HTR-8/SVneo (cell line): Measurements from ENCODE around the gene RAD9A.
A peak's percentile ranks its signal among the peaks of the same experiment; 100 is the strongest.

Source experiments
- DNase-seq: peaks from one replicate; pipeline ENCODE4 v3.0.0; 2011; ENCODE audit warnings: low spot score, mixed read lengths; ENCODE audit not compliant: insufficient read length
- FAIRE-seq: peaks from 2 replicates; lab custom pipeline; 2011; peaks lifted over from hg19 to GRCh38; lab: Jason Lieb, UNC

Gene RAD9A

GRCh38 chr11:67391304-67392182, at the start of gene RAD9A:
Gene RAD9A, plus strand, starts transcription at chr11:67391986. Its CDS starts 59 bp downstream, at chr11:67392045.
- DNase-seq (peak; percentile 100), FAIRE-seq (peak; percentile 95)

GRCh38 chr11:67344264-67344663, 47.5 kb upstream of the RAD9A start:
- DNase-seq, result no peak
- FAIRE-seq, result no peak

- no peak for FAIRE-seq
- DNase-seq, result no peak
These were observed 46.4 kb upstream of the RAD9A start for GRCh38 chr11:67345247-67345919.

GRCh38 chr11:67345920-67346819, 45.6 kb upstream of the RAD9A start:
- FAIRE-seq (peak; percentile 42), DNase-seq (no peak)

- DNase-seq, result no peak
- no peak for FAIRE-seq
These were observed 43.6 kb upstream of the RAD9A start for GRCh38 chr11:67347964-67348749.

- FAIRE-seq (no peak), DNase-seq (no peak)
These were observed 42.8 kb upstream of the RAD9A start for GRCh38 chr11:67349036-67349435.

- no peak for FAIRE-seq
- DNase-seq, result no peak
These were observed 42.3 kb upstream of the RAD9A start for GRCh38 chr11:67349457-67349856.

- FAIRE-seq (no peak), DNase-seq (no peak)
These were observed 41.8 kb upstream of the RAD9A start for GRCh38 chr11:67349928-67350465.

GRCh38 chr11:67351275-67352005, 40.3 kb upstream of the RAD9A start:
- DNase-seq (peak; percentile 95), FAIRE-seq (peak; percentile 31)

- peak; percentile 72 for FAIRE-seq
These were observed 39.1 kb upstream of the RAD9A start for GRCh38 chr11:67352546-67353316.

GRCh38 chr11:67353317-67354074, 38.3 kb upstream of the RAD9A start, which contains the start of gene POLD4:
Gene POLD4, minus strand, starts transcription at chr11:67353546. Its CDS starts 147 bp downstream, at chr11:67353399.
- DNase-seq, result peak; percentile 99
- FAIRE-seq, result peak; percentile 96

More at GRCh38 chr11:67352546-67353316, 39.1 kb upstream of the RAD9A start:
- DNase-seq, result no peak

- DNase-seq, result peak; percentile 95
These were observed 37.4 kb upstream of the RAD9A start for GRCh38 chr11:67354075-67355022.

GRCh38 chr11:67355023-67355793, 36.6 kb upstream of the RAD9A start:
- DNase-seq, result no peak
- FAIRE-seq, result no peak

More at GRCh38 chr11:67354075-67355022, 37.4 kb upstream of the RAD9A start:
- FAIRE-seq, result peak; percentile 76

- no peak for DNase-seq
- no peak for FAIRE-seq
These were observed 35.9 kb upstream of the RAD9A start for GRCh38 chr11:67355794-67356386.

- DNase-seq (no peak), FAIRE-seq (no peak)
These were observed 35.4 kb upstream of the RAD9A start for GRCh38 chr11:67356387-67356863.
